Mesenchymal stem cell (in vitro differentiated cells and primary cell): ENCODE data around the gene TRPV3.

Source experiments
- DNase-seq: peaks from one replicate; pipeline ENCODE4 v3.0.0-alpha.2; 2013
- H2AFZ ChIP-seq: one replicate; pipeline ENCODE4 v1.6.1; 2013; ENCODE audit warnings: low read depth, mild to moderate bottlenecking, control low read depth, inconsistent platforms, low read length, moderate library complexity
- H2AK5ac ChIP-seq: 2 replicates; pipeline ENCODE4 v1.6.1; 2013; ENCODE audit warnings: low read length, moderate library complexity, mild to moderate bottlenecking, inconsistent platforms; ENCODE audit not compliant: severe bottlenecking
- H2BK120ac ChIP-seq: one replicate; pipeline ENCODE4 v1.6.1; 2013; ENCODE audit warnings: low read depth, mild to moderate bottlenecking, inconsistent platforms, low read length, moderate library complexity
- H2BK12ac ChIP-seq, 2 experiments: one replicate each; pipeline ENCODE4 v1.6.1; 2013; ENCODE audit warnings: inconsistent platforms in 2 of 2, low read length in 2 of 2, mild to moderate bottlenecking in 2 of 2, moderate library complexity in 2 of 2, control low read depth in 1 of 2
- H2BK15ac ChIP-seq: one replicate; pipeline ENCODE4 v1.6.1; 2013; ENCODE audit warnings: mild to moderate bottlenecking, low read depth, inconsistent platforms; ENCODE audit not compliant: poor library complexity, severe bottlenecking
- H2BK5ac ChIP-seq: 2 replicates; pipeline ENCODE4 v1.6.1; 2013; ENCODE audit warnings: low read depth, mild to moderate bottlenecking, low read length, control low read depth, inconsistent platforms; ENCODE audit not compliant: poor library complexity, severe bottlenecking
- H3K14ac ChIP-seq, 2 experiments: one replicate each; pipeline ENCODE4 v1.6.1; 2013; ENCODE audit warnings: inconsistent platforms in 2 of 2, low read length in 2 of 2, control low read depth in 1 of 2, mild to moderate bottlenecking in 1 of 2, moderate library complexity in 1 of 2
- H3K18ac ChIP-seq, 2 experiments: one replicate each; pipeline ENCODE4 v1.6.1; 2013; ENCODE audit warnings: inconsistent platforms in 2 of 2, low read length in 2 of 2, control low read depth in 1 of 2, low read depth in 1 of 2, mild to moderate bottlenecking in 1 of 2
- H3K23ac ChIP-seq, 2 experiments: one replicate each; pipeline ENCODE4 v1.6.1; 2013; ENCODE audit warnings: inconsistent platforms in 2 of 2, low read length in 2 of 2, mild to moderate bottlenecking in 2 of 2, moderate library complexity in 2 of 2, control low read depth in 1 of 2
- H3K27ac ChIP-seq: 2 replicates; pipeline ENCODE4 v1.5.1; 2013; ENCODE audit warnings: mild to moderate bottlenecking, moderate library complexity, low read length, control low read depth, inconsistent platforms; ENCODE audit not compliant: poor library complexity, severe bottlenecking
- H3K27me3 ChIP-seq, 2 experiments: 2 replicates each; pipeline versions ENCODE4 v1.6.1 to v1.7.0; 2013; ENCODE audit warnings: low read length in 2 of 2, mild to moderate bottlenecking in 2 of 2, moderate library complexity in 2 of 2, control low read depth in 1 of 2, inconsistent platforms in 1 of 2; ENCODE audit not compliant: control insufficient read depth in 1 of 2, insufficient read depth in 1 of 2
- H3K36me3 ChIP-seq, 2 experiments: 2 replicates each; pipeline versions ENCODE4 v1.6.1 to v1.7.0; 2013; ENCODE audit warnings: low read length in 2 of 2, control low read depth in 1 of 2, inconsistent platforms in 1 of 2, low read depth in 1 of 2, mild to moderate bottlenecking in 1 of 2; ENCODE audit not compliant: insufficient read depth in 2 of 2, control insufficient read depth in 1 of 2
- H3K4ac ChIP-seq, 2 experiments: one replicate each; pipeline ENCODE4 v1.6.1; 2013; ENCODE audit warnings: inconsistent platforms in 2 of 2, low read length in 2 of 2, mild to moderate bottlenecking in 2 of 2, moderate library complexity in 2 of 2, control low read depth in 1 of 2, low read depth in 1 of 2
- H3K4me1 ChIP-seq: 2 replicates; pipeline ENCODE4 v1.6.1; 2013; ENCODE audit warnings: low read depth, low read length, control low read depth; ENCODE audit not compliant: control insufficient read depth, insufficient read depth
- H3K4me2 ChIP-seq: 2 replicates; pipeline ENCODE4 v1.6.1; 2013; ENCODE audit warnings: low read length, mild to moderate bottlenecking, inconsistent platforms; ENCODE audit not compliant: poor library complexity, severe bottlenecking
- H3K4me3 ChIP-seq, 2 experiments: 2 replicates each; pipeline versions ENCODE4 v1.5.1 to v1.7.0; 2013; ENCODE audit warnings: low read length in 2 of 2, mild to moderate bottlenecking in 2 of 2, control low read depth in 1 of 2, low read depth in 1 of 2; ENCODE audit not compliant: insufficient read depth in 1 of 2
- H3K79me1 ChIP-seq: replicated peaks from 2 replicates; pipeline ENCODE4 v1.6.1; 2013; ENCODE audit warnings: mild to moderate bottlenecking, control low read depth, low read length, inconsistent platforms; ENCODE audit not compliant: poor library complexity, severe bottlenecking
- H3K9ac ChIP-seq: 2 replicates; pipeline ENCODE4 v1.7.0; 2013; ENCODE audit warnings: mild to moderate bottlenecking, low read length, moderate library complexity
- H3K9me3 ChIP-seq: 2 replicates; pipeline ENCODE4 v1.7.0; 2013; ENCODE audit warnings: mild to moderate bottlenecking, low read length; ENCODE audit not compliant: control insufficient read depth
- H4K8ac ChIP-seq: one replicate; pipeline ENCODE4 v1.6.1; 2013; ENCODE audit warnings: inconsistent platforms, mild to moderate bottlenecking, low read length, moderate library complexity
- H4K91ac ChIP-seq: one replicate; pipeline ENCODE4 v1.6.1; 2013; ENCODE audit warnings: mild to moderate bottlenecking, low read length, inconsistent platforms
- WGBS: methylation state at CpG from one replicate; pipeline ENCODE4 v1.1.7; 2013; ENCODE audit warnings: mixed read lengths; 5-methylcytosine and 5-hydroxymethylcytosine counted together

Gene TRPV3

GRCh38 chr17:3497101-3497500, 60.5 kb downstream of the TRPV3 start:
- no peak overlapping the region for H2AFZ ChIP-seq
- WGBS = 60% methylated on average over 1 of the region's 7 CpGs
- peaks cover 15% of the 10 kb centered on the region for H3K9me3 ChIP-seq
- H4K91ac ChIP-seq = no peak overlapping the region
- H3K23ac ChIP-seq = no peak overlapping the region
- DNase-seq = no peak
- no peak overlapping the region for H2BK120ac ChIP-seq
- no peak overlapping the region for H3K4ac ChIP-seq
- no peak overlapping the region for H4K8ac ChIP-seq
- H2BK12ac ChIP-seq = no peak overlapping the region
- no peaks in the 10 kb centered on the region for H3K4me1 ChIP-seq
- no peak overlapping the region for H3K4me3 ChIP-seq
- no peaks in the 10 kb centered on the region for H3K36me3 ChIP-seq
- no peak overlapping the region for H3K4me2 ChIP-seq
- no peaks in the 10 kb centered on the region for H3K79me1 ChIP-seq
- no peak overlapping the region for H2AK5ac ChIP-seq
- no peak overlapping the region for H2BK5ac ChIP-seq
- no peak overlapping the region for H3K18ac ChIP-seq
- no peak overlapping the region for H3K27ac ChIP-seq
- no peak overlapping the region for H3K9ac ChIP-seq
- H2BK15ac ChIP-seq = no peak overlapping the region
- no peaks in the 10 kb centered on the region for H3K27me3 ChIP-seq
- H3K14ac ChIP-seq = no peak overlapping the region

- Histone ChIP-seq H3K9me3 (no peaks in the 10 kb centered on the region), H2AK5ac (no peak overlapping the region), H2BK15ac (no peak overlapping the region), H3K4me2 (no peak overlapping the region), H3K79me1 (no peaks in the 10 kb centered on the region), H3K14ac (no peak overlapping the region), H3K4me1 (no peaks in the 10 kb centered on the region), H3K4me3 (no peak overlapping the region), H3K18ac (no peak overlapping the region), H3K9ac (no peak overlapping the region), H3K27ac (no peak overlapping the region), H2BK12ac (no peak overlapping the region), H3K23ac (no peak overlapping the region), H2BK5ac (no peak overlapping the region), H3K4ac (no peak overlapping the region), H2BK120ac (no peak overlapping the region), H4K91ac (no peak overlapping the region), H2AFZ (no peak overlapping the region), H3K36me3 (peaks cover 0 to 9% of the 10 kb centered on the region in 2 experiments), H3K27me3 (peaks cover 0 to 3% of the 10 kb centered on the region in 2 experiments), H4K8ac (no peak overlapping the region)
- no peak for DNase-seq
- 88% methylated on average over 8 of the region's 8 CpGs for WGBS
Observed at GRCh38 chr17:3485481-3486068, 72.0 kb downstream of the TRPV3 start.

- Histone ChIP-seq H4K91ac (no peak overlapping the region), H3K79me1 (no peaks in the 10 kb centered on the region), H2BK12ac (no peak overlapping the region), H3K9ac (no peak overlapping the region), H2BK5ac (no peak overlapping the region), H3K14ac (no peak overlapping the region), H3K4me1 (no peaks in the 10 kb centered on the region), H3K4me3 (no peak overlapping the region), H3K27ac (no peak overlapping the region), H2BK120ac (no peak overlapping the region), H3K23ac (no peak overlapping the region), H3K18ac (no peak overlapping the region), H3K27me3 (peaks cover 0 to 3% of the 10 kb centered on the region in 2 experiments), H3K4ac (no peak overlapping the region), H2AFZ (no peak overlapping the region), H3K4me2 (no peak overlapping the region), H2AK5ac (no peak overlapping the region), H3K9me3 (no peaks in the 10 kb centered on the region), H2BK15ac (no peak overlapping the region), H4K8ac (no peak overlapping the region), H3K36me3 (no peaks in the 10 kb centered on the region)
- DNase-seq = no peak
- no CpG with 5 or more reads among the region's 3 CpGs for WGBS
Observed at GRCh38 chr17:3482852-3483251, 74.8 kb downstream of the TRPV3 start.

GRCh38 chr17:3479988-3480387, 77.6 kb downstream of the TRPV3 start:
- H3K4me3 ChIP-seq = no peak overlapping the region
- no peak overlapping the region for H2AFZ ChIP-seq
- no peak overlapping the region for H2BK15ac ChIP-seq
- no peak overlapping the region for H3K4ac ChIP-seq
- H2BK120ac ChIP-seq = no peak overlapping the region
- H4K91ac ChIP-seq = no peak overlapping the region
- H3K36me3 ChIP-seq = no peaks in the 10 kb centered on the region
- no peaks in the 10 kb centered on the region for H3K4me1 ChIP-seq
- no peak overlapping the region for H3K23ac ChIP-seq
- no peak overlapping the region for H3K27ac ChIP-seq
- H3K4me2 ChIP-seq = no peak overlapping the region
- WGBS = 86% methylated on average over 3 of the region's 3 CpGs
- no peak overlapping the region for H3K18ac ChIP-seq
- H3K9ac ChIP-seq = no peak overlapping the region
- no peaks in the 10 kb centered on the region for H3K9me3 ChIP-seq
- H2BK12ac ChIP-seq = no peak overlapping the region
- H4K8ac ChIP-seq = no peak overlapping the region
- H3K27me3 ChIP-seq = peaks cover 0 to 3% of the 10 kb centered on the region in 2 experiments
- H3K79me1 ChIP-seq = no peaks in the 10 kb centered on the region
- no peak overlapping the region for H2AK5ac ChIP-seq
- H3K14ac ChIP-seq = no peak overlapping the region
- H2BK5ac ChIP-seq = no peak overlapping the region
- no peak for DNase-seq
